Measurements from ENCODE around the gene C1orf232.

C1orf232 gene

GRCh38 chr1:26177182-26177684 lies 8.5 kb upstream of the C1orf232 start, which contains the start of gene CNKSR1:
CNKSR1 (plus strand) TSS chr1:26177491; CDS start chr1:26177548, 57 bp downstream.
- no peak for DNase-seq

DNA sequence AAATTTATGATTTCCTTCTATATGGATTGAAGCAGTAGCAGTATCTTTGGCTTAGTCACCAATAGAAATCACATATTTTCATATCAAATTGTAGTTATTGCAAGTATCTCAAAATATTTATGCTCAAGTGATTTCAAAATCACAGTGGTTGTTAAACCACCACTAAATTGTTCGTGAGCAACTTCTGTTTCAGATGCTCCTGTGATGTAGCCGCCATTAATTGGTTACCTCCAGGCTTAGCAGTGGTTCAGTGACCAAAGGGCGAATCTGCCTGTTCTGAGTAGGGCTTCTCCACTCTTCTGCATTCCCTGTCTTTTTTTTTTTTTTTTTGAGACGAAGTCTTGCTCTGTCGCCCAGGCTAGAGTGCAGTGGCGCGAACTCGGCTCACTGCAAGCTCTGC lies 6.6 kb upstream of the C1orf232 start:
- DNase-seq: no peak

DNA sequence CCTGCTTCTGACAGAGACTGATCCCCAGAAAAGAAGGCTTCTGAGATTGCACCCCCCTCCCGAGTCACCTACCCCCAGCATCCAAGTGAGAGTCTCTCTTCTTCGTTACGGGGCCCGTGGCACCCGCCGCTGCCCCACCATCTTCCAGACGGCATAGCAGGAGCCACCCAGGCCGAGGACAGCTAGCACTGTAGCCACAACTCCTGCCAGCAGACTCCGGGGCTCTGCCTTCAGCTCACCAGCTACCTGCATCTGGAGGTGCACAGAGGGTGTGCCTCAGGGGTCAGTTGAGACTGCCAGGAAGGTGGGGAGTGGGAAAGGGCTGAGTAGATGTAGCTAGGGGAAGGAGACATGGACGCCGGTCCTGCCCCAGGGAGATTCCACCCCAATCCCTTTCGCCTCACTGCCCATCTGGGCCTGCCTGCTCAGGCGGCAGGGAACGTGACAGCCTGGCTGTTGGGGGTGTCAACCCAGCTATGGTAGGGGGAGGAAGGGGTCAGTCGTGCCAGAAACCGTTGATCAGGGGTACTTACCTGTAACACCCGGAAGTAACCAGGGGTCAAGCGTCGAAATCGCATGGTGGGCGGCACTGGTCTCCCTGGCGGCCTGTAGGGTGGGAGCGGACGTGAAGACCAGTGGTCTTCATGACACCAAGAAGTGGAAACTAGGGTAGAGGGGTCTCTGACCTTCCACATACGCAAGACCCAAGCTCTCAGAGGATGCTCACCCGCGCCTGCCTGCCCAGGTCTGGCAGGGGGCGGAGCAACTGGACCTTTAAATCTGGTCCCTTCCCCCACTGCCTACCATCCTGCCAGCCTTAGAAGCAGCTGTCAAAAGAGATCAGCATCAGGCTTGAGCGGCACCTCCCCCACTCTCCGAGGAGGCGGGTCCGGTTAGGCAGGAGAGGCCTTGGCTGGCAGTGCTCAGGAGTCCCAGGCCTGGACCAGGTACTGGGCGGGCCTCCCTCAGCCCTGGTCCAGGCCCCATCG lies 2.6 kb upstream of the C1orf232 start, which contains the start of gene ZNF593OS:
TSS of gene ZNF593OS (minus strand) at position 749 of the 989 bp plus-strand sequence. CDS start at position 578, 171 bp downstream.
- no peak for DNase-seq

- DNase-seq: no peak
These were observed 1.7 kb upstream of the C1orf232 start for GRCh38 chr1:26170472-26170821.

GRCh38 chr1:26169669-26170471 lies 1.1 kb upstream of the C1orf232 start, which contains the start of gene ZNF593:
ZNF593 (plus strand) TSS chr1:26169908; CDS start chr1:26169984, 76 bp downstream.
- peak; percentile 81 for DNase-seq

- no peak for DNase-seq
These were observed 413 bp upstream of the C1orf232 start for GRCh38 chr1:26169198-26169554.

- no peak for DNase-seq
These were observed 2.0 kb downstream of the C1orf232 start for GRCh38 chr1:26166719-26167281.

DNA sequence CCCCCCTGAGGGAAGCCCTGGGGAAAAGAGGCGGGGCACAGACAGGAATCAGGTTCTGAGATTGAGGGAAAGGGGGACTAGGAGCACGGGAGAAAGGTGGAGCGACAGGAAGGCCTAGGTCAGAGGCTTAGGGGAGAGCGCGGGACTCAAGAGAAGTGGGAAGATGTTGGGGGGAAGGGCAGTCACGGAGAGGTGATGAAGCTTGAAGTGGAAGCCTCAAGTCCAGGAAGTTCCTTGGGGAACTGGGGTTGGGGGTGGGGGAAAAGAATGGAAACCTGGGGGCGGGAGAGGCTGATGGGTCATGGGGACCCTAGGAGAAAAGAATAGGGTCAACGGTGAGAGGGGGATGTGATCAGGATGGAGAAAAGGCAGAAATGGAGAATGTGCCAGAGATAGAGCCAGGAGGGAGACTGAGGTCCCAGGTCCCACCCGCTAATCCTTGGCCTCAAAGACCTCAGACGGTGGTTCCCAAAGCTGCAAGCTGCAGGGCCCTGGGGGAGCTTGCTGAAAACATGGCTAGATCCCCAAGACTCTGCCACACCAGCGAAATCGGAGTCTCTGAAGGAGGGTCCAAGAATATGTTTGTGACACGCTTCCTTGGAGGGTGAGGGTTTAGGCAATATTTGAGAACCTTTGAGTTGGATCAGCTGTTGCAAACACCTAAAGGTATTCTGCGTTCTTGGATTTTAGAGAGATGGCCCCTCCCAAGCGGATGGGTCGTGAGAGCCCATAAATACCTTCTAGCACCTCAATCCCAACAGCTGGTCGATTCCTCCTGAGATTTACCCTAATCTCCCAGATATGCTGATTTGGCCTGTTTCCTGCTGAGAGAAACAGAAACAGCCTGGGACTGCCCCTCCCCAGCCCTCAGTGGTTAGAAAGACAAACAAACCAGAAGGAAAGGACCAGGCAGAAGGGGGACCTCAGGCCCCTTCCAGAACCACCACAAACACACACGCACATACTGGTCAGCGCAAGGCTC lies 3.6 kb downstream of the C1orf232 start:
- no peak for DNase-seq

- DNase-seq: peak; percentile 27
These were observed 4.5 kb downstream of the C1orf232 start for GRCh38 chr1:26164036-26164860.

- DNase-seq: no peak
These were observed 5.1 kb downstream of the C1orf232 start for GRCh38 chr1:26163684-26164035.

- no peak for DNase-seq
These were observed 6.5 kb downstream of the C1orf232 start for GRCh38 chr1:26162220-26162709.

- no peak for DNase-seq
These were observed 7.1 kb downstream of the C1orf232 start for GRCh38 chr1:26161415-26162219.

DNA sequence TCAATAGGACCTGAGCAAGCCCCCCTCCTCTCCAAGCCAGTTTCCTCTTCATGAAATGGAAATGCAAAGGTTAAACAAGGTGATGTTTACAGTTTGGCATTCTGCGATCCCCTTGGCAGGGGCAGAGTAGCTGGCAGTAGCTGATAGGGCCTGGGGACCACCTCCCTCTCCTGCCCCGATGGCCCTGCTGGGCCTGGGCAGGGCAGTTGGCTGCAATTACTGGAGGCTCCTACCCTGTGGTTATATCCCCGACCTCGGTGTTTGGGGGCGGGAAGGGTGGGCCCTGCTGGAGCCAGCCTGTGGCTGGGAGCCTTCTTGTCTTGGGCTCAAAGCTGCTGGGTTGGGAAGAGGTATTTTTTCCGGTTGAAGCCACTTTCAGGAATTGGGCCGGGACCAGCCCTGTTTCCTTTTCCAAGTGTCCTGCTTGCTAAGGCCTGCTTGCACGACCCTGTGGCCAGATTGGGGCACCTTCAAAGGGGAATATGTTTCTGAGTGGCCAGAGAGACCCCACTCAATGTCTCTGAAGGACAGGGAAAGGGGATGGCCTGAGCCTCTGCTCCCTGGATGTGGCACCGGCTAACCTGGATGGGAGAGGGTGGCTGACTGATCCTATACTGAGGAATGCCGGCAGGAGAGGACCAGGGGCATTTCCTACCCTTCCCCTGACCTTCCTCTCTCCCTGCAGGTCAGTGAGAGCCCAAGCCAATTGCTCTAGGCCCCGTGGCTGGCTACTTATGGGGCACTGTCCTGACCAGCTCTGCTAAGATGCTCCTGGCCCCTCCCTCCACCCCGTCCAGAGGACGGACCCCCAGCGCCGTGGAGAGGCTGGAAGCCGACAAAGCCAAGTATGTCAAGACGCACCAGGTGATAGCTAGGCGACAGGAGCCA lies 8.0 kb downstream of the C1orf232 start:
- no peak for DNase-seq

DNA sequence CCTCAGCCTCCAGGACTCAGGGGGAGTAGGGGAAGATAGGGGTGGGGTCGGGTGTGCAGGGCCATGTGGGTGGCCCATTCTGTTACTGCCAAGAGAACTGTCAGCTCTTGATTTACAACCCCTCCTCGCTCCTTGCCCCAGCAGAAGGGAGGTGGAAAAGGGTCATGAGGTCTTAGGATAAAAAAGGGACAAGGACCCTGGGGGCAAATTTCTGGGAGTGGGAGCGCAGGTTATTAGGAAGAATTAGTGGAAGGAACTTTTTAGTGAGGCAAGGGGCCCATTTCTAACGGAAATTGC lies 9.1 kb downstream of the C1orf232 start:
- DNase-seq: no peak

GRCh38 chr1:26158908-26159742 lies 9.6 kb downstream of the C1orf232 start, which contains the start of gene FAM110D:
FAM110D (plus strand) TSS chr1:26159079; CDS start chr1:26161292, 2,213 bp downstream.
- DNase-seq: no peak

- DNase-seq: no peak
These were observed 10.4 kb downstream of the C1orf232 start for GRCh38 chr1:26158271-26158907.

Measured in activated gamma-delta T cell (primary cell).